H1 (cell line): Measurements from ENCODE around the gene MAP4K1. TPM values are rescaled to one million over a fixed set of nuclear protein-coding genes. Genes with fewer than 3 reads are reported as not detected.

Experiments
- CTBP2 ChIP-seq: IDR thresholded peaks from 2 replicates; pipeline ENCODE4 v1.7.0; 2011; ENCODE audit warnings: borderline replicate concordance, mild to moderate bottlenecking, moderate library complexity, mixed read lengths, low read length; ENCODE audit not compliant: insufficient read depth, insufficient read length
- polyA plus RNA-seq, 7 experiments: library from polyadenylated mRNA; depleted of rRNA in 3 of 7; stranded (reverse) in 5 of 7; unstranded in 2 of 7; fragments of >200 nt in 5 of 7; fragments of 200-250 nt in 2 of 7; gene quantifications; 1 replicate in 5 of 7; 2 replicates in 1 of 7; 4 replicates in 1 of 7; pipeline versions ENCODE4 v1.2.1 to v1.2.3, GENCODE V29; 2011 to 2013; ENCODE audit warnings: missing spikeins in 2 of 7, mixed read lengths in 2 of 7
- total RNA-seq: library from RNA; stranded (reverse); fragmentation: NEBNext Ultra II Directional; extraction: Animal tissue kit (Norgen Biotek cat#: 25700); gene quantifications from 2 replicates; pipeline ENCODE4 v1.2.1, GENCODE V29; 2021

Gene MAP4K1
- total and polyA plus RNA-seq, 2 of the 8 experiments (the other 6 are each of a cell fraction or from before 2014, with no cell fraction given): 9.0 to 10.4 TPM

DNA sequence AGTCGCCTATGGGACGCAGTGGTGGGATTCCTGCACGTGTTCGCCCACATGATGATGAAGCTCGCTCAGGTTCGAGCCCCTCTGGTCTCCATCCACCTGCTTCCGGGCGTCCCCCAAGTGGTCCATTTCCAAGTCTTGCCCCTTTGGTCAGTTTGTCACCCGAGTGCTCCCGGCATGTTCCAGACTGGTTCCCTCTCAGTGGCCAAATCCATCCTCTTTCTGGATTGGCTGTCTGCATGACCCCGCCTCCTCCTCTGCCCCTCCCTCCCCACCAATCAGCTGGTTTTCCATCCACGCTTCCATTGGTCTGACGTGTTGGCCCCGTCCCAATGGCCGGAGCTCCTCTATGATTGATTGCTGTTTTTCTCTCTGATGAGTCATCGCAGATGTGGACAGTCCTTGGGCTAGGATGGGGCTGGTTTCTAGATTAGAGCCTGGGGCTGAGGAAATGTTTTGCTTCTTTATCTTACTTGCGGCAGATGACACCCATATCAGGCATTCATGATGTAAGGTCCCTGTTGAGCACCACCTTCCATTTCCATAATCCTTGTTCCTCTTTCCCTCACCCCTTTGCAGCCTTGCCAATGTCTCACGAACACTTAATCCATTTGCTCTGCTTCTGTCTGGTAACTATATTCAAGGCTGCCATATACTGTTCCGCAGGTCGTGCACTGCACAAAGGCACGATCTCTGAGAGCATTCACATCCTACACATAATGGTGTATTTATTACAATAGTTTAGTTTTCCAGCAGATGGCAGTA is 73.8 kb downstream of the MAP4K1 start (continued):
- no peak for TF ChIP-seq CTBP2
